Measurements from ENCODE around the gene ESD. TPM values are rescaled to one million over a fixed set of nuclear protein-coding genes. Genes with fewer than 3 reads are reported as not detected.
A peak's percentile ranks its signal among the peaks of the same experiment; 100 is the strongest.

Gene ESD
- total and polyA plus RNA-seq, 12 donors: 44.5 to 266 (median 93.9) TPM

GRCh38 chr13:46796129-46796514 is 839 bp downstream of the ESD start:
- Histone ChIP-seq H3K27ac (peak overlapping the region in 3 of 5 donors; percentile 88 to 93 (median 92)), H3K4me1 (replicated peaks in 1 of 2) (peaks cover 4 to 33% of the 10 kb centered on the region in 2 donors)
- no peak for TF ChIP-seq POLR2A (IDR thresholded peaks at IDR 0.05)

GRCh38 chr13:46795321-46795720 is 1.6 kb downstream of the ESD start:
- no peak for DNase-seq
- Histone ChIP-seq H3K27ac (no peak overlapping the region), H3K4me1 (replicated peaks in 1 of 2) (peaks cover 4 to 33% of the 10 kb centered on the region in 2 donors), H3K27me3 (no peaks in the 10 kb centered on the region), H3K36me3 (replicated peaks in 1 of 2) (peaks cover 0 to 10% of the 10 kb centered on the region in 2 donors), H3K4me3 (no peak overlapping the region), H3K9me3 (replicated peaks in 1 of 3) (no peaks in the 10 kb centered on the region)
- intact Hi-C loops (cut with DNase I): no loop called here
- TF ChIP-seq CTCF (IDR thresholded peaks at IDR 0.05): no peak
- no peak for TF ChIP-seq POLR2A (IDR thresholded peaks at IDR 0.05)
- 93 to 96% (median 93%) methylated on average over 6 of the region's 6 CpGs for WGBS, 4 donors

More at GRCh38 chr13:46796129-46796514, 839 bp downstream of the ESD start:
- H3K27me3 ChIP-seq: no peaks in the 10 kb centered on the region
- H3K4me3 ChIP-seq: peak overlapping the region in 2 of 4 donors; percentile 65 to 76
- H3K9me3 ChIP-seq (replicated peaks in 1 of 3): no peaks in the 10 kb centered on the region
- DNase-seq: no peak
- WGBS, 4 donors: 68 to 75% (median 68%) methylated on average over 5 of the region's 5 CpGs
- intact Hi-C loops (cut with DNase I): no loop called here
- peaks cover 0 to 2% of the 10 kb centered on the region in 2 donors for H3K36me3 ChIP-seq (replicated peaks in 1 of 2)

- TF ChIP-seq CTCF (IDR thresholded peaks at IDR 0.05): no peak
- no peak for TF ChIP-seq POLR2A (IDR thresholded peaks at IDR 0.05)
- Histone ChIP-seq H3K4me3 (no peak overlapping the region), H3K4me1 (replicated peaks in 1 of 2) (no peaks in the 10 kb centered on the region), H3K9me3 (replicated peaks in 1 of 3) (no peaks in the 10 kb centered on the region), H3K36me3 (replicated peaks in 1 of 2) (peaks cover 0 to 62% of the 10 kb centered on the region in 2 donors), H3K27ac (no peak overlapping the region), H3K27me3 (no peaks in the 10 kb centered on the region)
- 89 to 92% (median 90%) methylated on average over 3 of the region's 3 CpGs for WGBS, 4 donors
- no peak for DNase-seq
- intact Hi-C loops (cut with DNase I): no loop called here
Observed at GRCh38 chr13:46783504-46783903, 13.5 kb downstream of the ESD start.

- Histone ChIP-seq H3K4me3 (no peak overlapping the region), H3K27me3 (no peaks in the 10 kb centered on the region), H3K36me3 (replicated peaks in 1 of 2) (peaks cover 0 to 68% of the 10 kb centered on the region in 2 donors), H3K4me1 (replicated peaks in 1 of 2) (no peaks in the 10 kb centered on the region), H3K27ac (no peak overlapping the region), H3K9me3 (replicated peaks in 1 of 3) (no peaks in the 10 kb centered on the region)
- TF ChIP-seq POLR2A (IDR thresholded peaks at IDR 0.05) (no peak), CTCF (IDR thresholded peaks at IDR 0.05) (no peak)
- intact Hi-C loops (cut with DNase I): no loop called here
- no peak for DNase-seq
- 37 to 47% (median 43%) methylated on average over 2 of the region's 2 CpGs for WGBS, 4 donors
Observed at GRCh38 chr13:46782691-46783090, 14.3 kb downstream of the ESD start.

- no peaks in the 10 kb centered on the region for H3K4me1 ChIP-seq (replicated peaks in 1 of 2)
- H3K27ac ChIP-seq: no peak overlapping the region
- H3K4me3 ChIP-seq: no peak overlapping the region
- intact Hi-C loops (cut with DNase I): no loop called here
- no peak for TF ChIP-seq POLR2A (IDR thresholded peaks at IDR 0.05)
- TF ChIP-seq CTCF (IDR thresholded peaks at IDR 0.05): no peak
- no peak for DNase-seq
- H3K9me3 ChIP-seq (replicated peaks in 1 of 3): no peaks in the 10 kb centered on the region
- WGBS, 4 donors: 93 to 96% (median 96%) methylated on average over 1 of the region's 1 CpG
- no peaks in the 10 kb centered on the region for H3K27me3 ChIP-seq
- H3K36me3 ChIP-seq (replicated peaks in 1 of 2): peaks cover 0 to 74% of the 10 kb centered on the region in 2 donors
Observed at GRCh38 chr13:46782066-46782465, 14.9 kb downstream of the ESD start.

Measured in adrenal gland (tissue), 12 donors.